OCI-LY3 (cell line): ENCODE measurements around the gene USB1.

Experiments used
- H2AFZ ChIP-seq: fragments of 200-600, 300-600 bp; shearing (Covaris generic); 2 replicates; pipeline ENCODE4 v1.6.0; 2014; ENCODE audit warnings: antibody characterized with exemption, low read depth, low read length
- H3K27ac ChIP-seq: fragments of 200-600, 300-600 bp; sonication (generic); 2 replicates; pipeline ENCODE4 v1.5.1; 2014; ENCODE audit warnings: mild to moderate bottlenecking, low read length, moderate library complexity, mixed read lengths
- H3K27me3 ChIP-seq: fragments of 200-600, 300-600 bp; sonication (generic); 2 replicates; pipeline ENCODE4 v1.6.1; 2014; ENCODE audit warnings: low read depth, low read length, mixed read lengths
- H3K36me3 ChIP-seq: fragments of 200-600, 300-600 bp; sonication (generic); replicated peaks from 2 replicates; pipeline ENCODE3; 2014; ENCODE audit warnings: low read depth, low read length, mixed read lengths
- H3K4me1 ChIP-seq: fragments of 300-600, 200-600 bp; sonication (generic); 2 replicates; pipeline ENCODE4 v1.6.1; 2014; ENCODE audit warnings: low read length, mixed read lengths
- H3K4me2 ChIP-seq: fragments of 200-600, 300-600 bp; sonication (generic); 2 replicates; pipeline ENCODE4 v1.6.1; 2014; ENCODE audit warnings: low read length, mixed read lengths
- H3K4me3 ChIP-seq: fragments of 300-600, 200-600 bp; sonication (generic); 2 replicates; pipeline ENCODE4 v1.5.1; 2014; ENCODE audit warnings: antibody characterized with exemption, mild to moderate bottlenecking, low read length, moderate library complexity
- H3K79me2 ChIP-seq: fragments of 300-600, 200-600 bp; shearing (Covaris generic); 2 replicates; pipeline ENCODE4 v1.6.1; 2014; ENCODE audit warnings: mild to moderate bottlenecking, low read length, mixed read lengths
- H3K9ac ChIP-seq: fragments of 300-600, 200-600 bp; shearing (Covaris generic); 2 replicates; pipeline ENCODE4 v1.6.0; 2014; ENCODE audit warnings: mild to moderate bottlenecking, low read length, moderate library complexity
- H3K9me3 ChIP-seq: fragments of 200-600, 300-600 bp; shearing (Covaris generic); 2 replicates; pipeline ENCODE4 v1.6.1; 2014; ENCODE audit warnings: low read length, mixed read lengths; ENCODE audit not compliant: insufficient read depth
- H4K20me1 ChIP-seq: fragments of 200-600, 300-600 bp; sonication (generic); 2 replicates; pipeline ENCODE4 v1.6.1; 2016; ENCODE audit warnings: low read length, mixed read lengths; ENCODE audit not compliant: insufficient read depth
- CTCF ChIP-seq: fragments of 200-600, 300-600 bp; sonication (generic); IDR thresholded peaks from 2 replicates; pipeline ENCODE4 v1.5.1; 2014; ENCODE audit warnings: antibody characterized with exemption, low read length, low read depth
- EZH2phosphoT487 ChIP-seq: fragments of 200-600 bp; shearing (Covaris generic); IDR thresholded peaks from 2 replicates; pipeline ENCODE4 v1.6.1; 2018; ENCODE audit warnings: antibody characterized with exemption, mixed run types, low read depth

USB1 gene

DNA sequence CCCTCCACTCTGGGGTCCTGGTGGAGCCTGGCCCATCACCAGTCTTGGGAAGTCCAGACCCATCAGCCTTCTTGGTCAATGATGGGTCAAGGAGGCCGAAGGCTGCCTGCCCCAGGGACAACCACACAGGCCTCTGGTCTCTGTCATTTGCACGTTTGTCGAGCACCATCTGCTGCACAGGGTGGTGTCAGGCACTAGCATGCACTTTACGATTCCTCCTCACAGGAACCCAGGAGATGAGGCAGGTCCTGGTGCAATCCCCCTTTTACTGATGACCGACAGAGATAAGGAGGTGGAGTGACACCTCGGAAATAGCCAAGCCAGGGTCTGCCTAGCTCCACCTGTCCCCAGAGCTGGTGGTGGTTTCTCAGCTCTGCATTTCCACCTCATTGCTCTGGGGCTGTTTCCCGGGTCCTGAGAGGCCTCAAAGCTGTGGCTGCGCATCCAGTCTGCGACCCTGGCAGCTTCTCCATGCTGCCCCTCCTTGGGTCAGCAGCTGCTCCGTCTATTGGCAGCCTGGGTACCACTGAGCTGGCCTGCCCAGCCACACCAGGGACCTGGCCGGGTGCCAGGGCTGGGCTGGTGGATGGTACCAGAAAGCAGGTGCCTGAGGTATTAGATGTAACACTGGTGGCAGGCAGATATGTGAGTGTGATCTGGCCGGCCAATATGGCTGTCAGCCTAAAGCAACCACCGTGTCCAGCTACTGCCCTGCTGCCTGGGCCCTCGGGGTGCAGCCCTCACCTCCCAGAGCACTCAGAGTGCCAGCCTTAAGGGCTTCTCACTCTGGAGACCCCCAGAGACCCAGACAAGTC lies 34.4 kb downstream of the USB1 start:
- Histone ChIP-seq H3K36me3 (no peaks in the 10 kb centered on the region), H3K79me2 (no peaks in the 10 kb centered on the region), H4K20me1 (no peaks in the 10 kb centered on the region), H3K9ac (no peak overlapping the region), H3K4me3 (no peak overlapping the region), H3K4me2 (no peak overlapping the region), H2AFZ (no peak overlapping the region), H3K4me1 (peaks cover 8% of the 10 kb centered on the region), H3K27ac (no peak overlapping the region), H3K9me3 (no peaks in the 10 kb centered on the region), H3K27me3 (peaks cover 12% of the 10 kb centered on the region)
- TF ChIP-seq CTCF, result no peak
- TF ChIP-seq EZH2phosphoT487, result no peak

- H3K4me3 ChIP-seq, result no peak overlapping the region
- H3K4me2 ChIP-seq, result no peak overlapping the region
- H3K9ac ChIP-seq, result no peak overlapping the region
- no peaks in the 10 kb centered on the region for H3K9me3 ChIP-seq
- no peaks in the 10 kb centered on the region for H3K36me3 ChIP-seq
- no peaks in the 10 kb centered on the region for H3K79me2 ChIP-seq
- TF ChIP-seq EZH2phosphoT487, result no peak
- TF ChIP-seq CTCF, result no peak
- H3K27ac ChIP-seq, result no peak overlapping the region
- peaks cover 12% of the 10 kb centered on the region for H3K27me3 ChIP-seq
- H2AFZ ChIP-seq, result no peak overlapping the region
- peaks cover 8% of the 10 kb centered on the region for H3K4me1 ChIP-seq
- H4K20me1 ChIP-seq, result no peaks in the 10 kb centered on the region
These were observed 35.7 kb downstream of the USB1 start for GRCh38 chr16:58036943-58037342.

DNA sequence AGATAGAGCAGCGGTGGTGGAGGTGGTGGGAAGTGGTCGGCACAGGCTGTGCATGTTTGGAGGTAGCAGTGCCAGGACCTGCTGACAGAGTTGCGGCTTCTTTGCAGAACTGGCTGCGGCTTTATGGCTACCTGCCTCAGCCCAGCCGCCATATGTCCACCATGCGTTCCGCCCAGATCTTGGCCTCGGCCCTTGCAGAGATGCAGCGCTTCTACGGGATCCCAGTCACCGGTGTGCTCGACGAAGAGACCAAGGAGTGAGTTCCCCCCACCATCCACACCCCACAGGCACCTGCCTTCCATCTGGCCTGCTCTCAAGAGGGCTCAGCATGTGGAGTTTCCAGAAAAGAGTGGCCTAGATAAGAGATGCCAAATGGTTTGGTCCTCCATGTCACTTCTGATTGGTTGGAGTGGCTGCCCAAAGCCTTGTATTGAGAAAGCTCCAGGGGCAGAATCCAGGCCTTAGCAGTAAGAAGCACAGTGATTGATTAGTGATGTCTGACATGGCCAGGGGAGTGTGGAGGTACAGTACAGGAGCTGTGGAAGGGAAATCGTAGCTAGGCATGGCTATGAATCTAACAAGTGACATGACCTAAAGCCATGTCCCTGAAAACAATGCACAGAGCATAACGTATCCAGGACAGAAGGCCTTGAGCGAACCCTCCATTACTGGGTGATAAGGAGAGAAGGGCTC lies 36.3 kb downstream of the USB1 start:
- Histone ChIP-seq H3K4me2 (no peak overlapping the region), H3K27me3 (peaks cover 12% of the 10 kb centered on the region), H3K9me3 (no peaks in the 10 kb centered on the region), H3K79me2 (no peaks in the 10 kb centered on the region), H3K9ac (no peak overlapping the region), H3K27ac (no peak overlapping the region), H3K4me1 (peaks cover 8% of the 10 kb centered on the region), H3K36me3 (no peaks in the 10 kb centered on the region), H3K4me3 (no peak overlapping the region), H2AFZ (no peak overlapping the region), H4K20me1 (no peaks in the 10 kb centered on the region)
- TF ChIP-seq CTCF (no peak), EZH2phosphoT487 (no peak)

GRCh38 chr16:58038219-58038641 lies 37.0 kb downstream of the USB1 start:
- Histone ChIP-seq H3K4me2 (no peak overlapping the region), H3K36me3 (no peaks in the 10 kb centered on the region), H3K79me2 (no peaks in the 10 kb centered on the region), H3K27me3 (peaks cover 12% of the 10 kb centered on the region), H3K9ac (no peak overlapping the region), H4K20me1 (no peaks in the 10 kb centered on the region), H2AFZ (no peak overlapping the region), H3K4me3 (no peak overlapping the region), H3K27ac (no peak overlapping the region), H3K4me1 (peaks cover 8% of the 10 kb centered on the region), H3K9me3 (no peaks in the 10 kb centered on the region)
- TF ChIP-seq CTCF (no peak), EZH2phosphoT487 (no peak)
